ENCODE data around the gene ASZ1.
"Not testable (repeated sequence)": the region's sequence is repeated elsewhere in the genome, so short reads cannot be mapped to it uniquely, and the experiment has no call there.

The ASZ1 gene, protein sequence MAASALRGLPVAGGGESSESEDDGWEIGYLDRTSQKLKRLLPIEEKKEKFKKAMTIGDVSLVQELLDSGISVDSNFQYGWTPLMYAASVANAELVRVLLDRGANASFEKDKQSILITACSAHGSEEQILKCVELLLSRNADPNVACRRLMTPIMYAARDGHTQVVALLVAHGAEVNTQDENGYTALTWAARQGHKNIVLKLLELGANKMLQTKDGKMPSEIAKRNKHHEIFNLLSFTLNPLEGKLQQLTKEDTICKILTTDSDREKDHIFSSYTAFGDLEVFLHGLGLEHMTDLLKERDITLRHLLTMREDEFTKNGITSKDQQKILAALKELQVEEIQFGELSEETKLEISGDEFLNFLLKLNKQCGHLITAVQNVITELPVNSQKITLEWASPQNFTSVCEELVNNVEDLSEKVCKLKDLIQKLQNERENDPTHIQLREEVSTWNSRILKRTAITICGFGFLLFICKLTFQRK

DNA sequence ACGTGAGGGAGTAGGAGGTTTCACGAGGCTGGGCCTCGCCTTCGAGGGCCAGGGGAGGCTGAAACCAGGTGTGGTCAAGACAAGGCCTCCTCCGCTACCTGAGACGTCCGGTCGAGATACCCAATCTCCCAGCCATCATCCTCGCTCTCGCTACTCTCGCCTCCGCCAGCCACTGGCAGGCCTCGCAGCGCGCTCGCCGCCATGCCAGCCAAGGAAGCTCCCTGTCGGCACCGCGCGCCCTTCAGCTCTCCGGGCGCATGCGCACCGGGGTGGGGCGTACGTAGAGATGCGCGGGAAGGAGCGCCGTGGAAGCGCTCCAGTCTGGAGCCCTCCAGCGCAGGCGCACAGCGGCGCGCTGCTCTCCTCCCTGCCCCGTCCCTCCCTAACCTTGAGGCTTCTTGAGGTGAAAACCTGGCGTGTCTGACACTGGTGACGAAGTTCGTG lies at the start of gene ASZ1:
Gene ASZ1 (minus strand): TSS at position 236 of the 444 bp plus-strand sequence. CDS start 33 bp downstream, at position 203.
- DNase-seq = no peak

DNA sequence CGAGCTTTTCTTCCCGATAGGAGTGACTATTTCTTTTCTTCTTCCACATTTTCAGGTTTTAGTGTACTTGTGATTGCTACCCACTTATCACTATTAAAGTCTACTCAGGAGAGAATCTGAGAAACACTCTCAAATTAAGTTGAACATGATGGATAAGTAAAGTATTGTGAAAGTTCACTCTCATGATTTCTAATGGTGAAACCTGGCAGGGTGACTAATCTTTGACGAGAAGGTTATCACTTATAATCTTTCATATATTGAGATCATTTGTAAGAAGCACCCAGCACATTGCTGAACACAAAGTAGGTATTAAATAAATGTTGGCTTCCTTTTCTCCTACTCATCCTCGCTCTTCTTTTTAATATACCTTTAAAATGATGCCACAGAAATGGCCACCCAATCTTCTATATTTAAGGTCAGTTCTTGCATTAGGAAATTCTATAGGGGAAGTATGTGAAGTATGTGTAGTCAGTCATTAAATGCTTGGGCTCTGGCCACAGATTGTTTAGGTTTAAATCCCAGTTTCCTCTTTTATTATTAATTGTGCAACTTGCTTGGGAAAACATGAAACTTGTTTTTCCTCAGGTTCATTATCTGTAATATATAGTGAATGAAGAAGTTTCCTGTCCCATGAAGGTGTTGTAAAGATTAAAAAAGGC lies 49.4 kb upstream of the ASZ1 start:
- DNase-seq = no peak

DNA sequence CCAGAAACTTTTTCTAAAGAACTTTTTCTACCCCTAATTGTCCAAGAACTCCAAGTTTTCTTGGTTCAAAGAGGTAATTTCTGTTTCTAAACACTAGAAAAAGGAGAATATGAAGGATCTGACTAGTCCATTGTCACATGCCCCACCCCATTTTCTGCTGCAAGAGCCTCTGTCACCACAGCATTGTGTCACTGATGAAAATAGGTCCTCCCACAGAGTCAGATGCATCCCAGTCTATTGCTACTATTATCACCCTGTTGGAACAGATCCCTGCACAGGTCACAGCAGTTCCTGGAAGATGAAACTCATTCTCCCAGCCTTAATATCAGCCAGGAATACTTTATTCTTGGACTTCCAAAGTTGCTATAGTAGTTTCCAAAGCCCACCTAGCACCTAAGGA lies 45.0 kb upstream of the ASZ1 start:
- DNase-seq = no peak

DNA sequence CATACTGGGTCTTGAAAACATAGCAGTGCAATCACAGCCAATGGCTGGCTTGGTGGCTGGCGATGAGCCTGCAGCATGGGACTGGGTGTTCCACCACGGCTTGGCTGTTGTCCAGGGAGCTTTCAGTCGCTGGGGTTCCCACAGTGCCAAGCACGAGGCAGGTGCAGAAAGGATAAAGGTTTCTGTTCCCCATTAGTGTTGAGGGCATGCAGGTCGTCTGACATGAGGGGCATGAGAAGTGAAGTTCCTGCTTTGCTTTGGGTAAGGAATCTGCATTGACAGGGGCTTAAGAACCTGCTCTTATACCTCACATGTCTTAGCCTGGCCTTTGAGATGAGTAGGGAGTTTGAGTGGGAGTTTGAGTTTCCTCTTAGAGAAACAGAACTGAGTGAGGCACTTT lies 43.5 kb upstream of the ASZ1 start:
- no peak for DNase-seq

DNA sequence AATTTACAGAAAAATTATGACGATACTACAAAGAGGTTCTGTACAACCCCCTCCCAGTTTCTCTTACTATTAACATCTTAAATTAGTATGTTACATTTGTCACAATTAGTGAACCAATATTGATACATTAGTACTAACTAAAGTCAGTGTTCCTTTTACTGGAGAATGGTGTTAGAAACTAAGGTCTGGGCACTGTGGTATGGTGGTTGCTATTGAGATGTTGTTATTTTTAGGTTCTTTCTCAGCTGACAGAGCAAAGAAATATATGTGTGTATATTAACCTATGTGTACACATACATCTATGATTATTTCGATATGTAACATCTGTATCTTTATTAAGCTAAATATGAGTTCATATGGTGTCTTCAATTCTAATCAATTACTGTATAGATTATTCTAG lies 40.9 kb upstream of the ASZ1 start:
- DNase-seq = no peak

DNA sequence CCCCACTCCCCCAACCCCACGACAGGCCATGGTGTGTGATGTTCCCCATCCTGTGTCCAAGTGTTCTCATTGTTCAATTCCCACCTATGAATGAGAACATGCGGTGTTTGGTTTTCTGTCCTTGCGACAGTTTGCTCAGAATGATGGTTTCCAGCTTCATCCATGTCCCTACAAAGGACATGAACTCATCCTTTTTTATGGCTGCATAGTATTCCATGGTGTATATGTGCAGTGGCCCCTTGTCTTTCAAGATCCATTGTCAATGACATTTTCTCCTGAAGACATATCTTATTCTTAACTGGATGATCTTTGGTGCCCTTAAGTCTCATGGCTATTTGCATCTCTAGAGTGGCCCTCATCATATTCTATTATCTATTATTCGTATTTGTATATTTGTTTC lies 33.5 kb upstream of the ASZ1 start:
- not testable (repeated sequence) for DNase-seq

DNA sequence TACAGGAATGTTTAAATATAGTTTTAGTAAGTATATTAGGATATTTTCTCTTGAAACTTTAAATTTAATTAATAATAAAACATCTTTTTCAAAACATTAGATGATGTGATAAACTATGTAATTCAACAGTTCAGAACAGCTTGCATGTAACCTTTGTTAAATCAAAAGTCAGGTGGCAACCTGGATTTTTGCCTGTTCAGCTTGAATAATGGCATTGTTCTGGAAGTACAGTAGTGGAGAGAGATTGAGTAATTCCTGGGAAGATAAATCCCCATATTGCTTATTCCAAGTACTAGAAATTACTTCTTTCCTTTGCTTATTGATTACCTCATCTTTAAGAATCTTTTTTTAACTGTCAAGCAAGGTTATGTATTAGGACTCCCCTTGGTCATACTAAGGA lies 32.4 kb upstream of the ASZ1 start:
- no peak for DNase-seq

DNA sequence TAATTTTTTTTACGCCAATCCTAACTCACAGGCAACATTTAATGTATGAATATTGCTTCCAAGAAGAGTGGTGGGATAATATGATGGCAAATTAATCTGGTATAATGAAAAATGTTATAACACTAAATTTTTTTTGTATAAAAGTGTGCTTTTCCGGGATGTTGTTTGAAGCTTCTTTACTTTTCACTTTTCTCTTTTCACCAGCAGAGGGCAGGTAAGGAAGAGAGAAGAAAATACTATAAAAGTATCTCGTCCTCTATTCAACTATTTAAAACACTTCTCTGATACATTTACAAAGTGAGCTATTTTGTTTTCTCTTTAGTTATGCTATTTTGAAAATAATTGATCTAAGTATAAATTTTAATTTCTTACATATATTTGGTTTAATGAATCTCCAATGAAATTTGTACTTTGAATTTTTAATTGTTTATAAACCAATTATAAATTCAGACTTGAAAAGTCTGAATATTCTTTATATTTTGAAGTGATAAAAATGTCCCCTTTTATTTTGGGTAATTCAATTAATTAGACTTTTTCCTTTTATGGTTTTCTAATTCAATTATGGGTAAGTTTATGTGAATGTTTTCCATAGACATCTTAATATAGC lies 31.8 kb upstream of the ASZ1 start:
- peak; percentile 84 for DNase-seq

DNA sequence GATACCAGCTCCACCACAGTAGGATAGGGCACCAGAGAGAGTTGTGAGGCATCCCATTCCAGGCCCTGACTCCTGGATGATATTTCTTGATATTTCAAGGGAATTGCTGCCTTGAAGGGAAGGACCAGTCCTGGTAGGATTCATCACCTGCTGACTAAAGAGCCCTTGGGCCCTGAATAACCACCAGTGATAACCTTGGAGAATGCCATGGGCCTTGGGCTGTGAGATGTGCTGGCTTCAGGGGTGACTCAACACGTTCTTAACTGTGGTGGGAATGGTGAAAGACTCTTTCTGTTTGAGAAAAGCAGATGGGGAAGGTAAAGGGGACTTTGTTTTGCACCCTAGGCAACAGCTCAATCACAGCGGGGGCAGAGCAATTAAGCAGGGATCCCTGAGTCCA lies 21.4 kb upstream of the ASZ1 start:
- DNase-seq = no peak

DNA sequence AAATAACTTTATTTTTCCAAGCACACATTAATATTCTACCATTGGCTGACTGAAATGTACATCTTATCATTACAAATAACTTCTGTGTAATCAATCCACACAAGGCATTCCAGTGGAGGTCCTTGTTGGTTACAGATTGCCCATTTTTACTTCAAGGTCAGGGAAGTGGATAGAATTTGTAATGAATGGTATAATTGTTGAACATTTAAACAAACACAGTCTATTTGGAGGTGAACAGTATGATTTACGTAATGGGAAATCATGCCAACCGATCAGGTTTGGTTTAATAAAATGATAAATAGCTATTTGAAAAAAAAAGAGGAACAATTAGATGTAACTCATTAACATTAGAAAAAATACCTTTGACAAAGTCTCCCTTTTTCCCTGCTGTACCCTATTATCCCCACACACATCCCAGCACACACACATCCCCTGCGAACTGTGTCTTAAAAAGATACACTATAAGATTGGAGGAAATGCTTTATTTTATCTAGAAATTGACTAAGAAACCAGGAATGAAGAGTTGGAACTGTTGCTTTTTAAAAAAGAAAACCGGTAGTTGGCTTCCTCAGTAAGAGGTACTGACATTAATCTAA lies 19.0 kb upstream of the ASZ1 start:
- DNase-seq = no peak

DNA sequence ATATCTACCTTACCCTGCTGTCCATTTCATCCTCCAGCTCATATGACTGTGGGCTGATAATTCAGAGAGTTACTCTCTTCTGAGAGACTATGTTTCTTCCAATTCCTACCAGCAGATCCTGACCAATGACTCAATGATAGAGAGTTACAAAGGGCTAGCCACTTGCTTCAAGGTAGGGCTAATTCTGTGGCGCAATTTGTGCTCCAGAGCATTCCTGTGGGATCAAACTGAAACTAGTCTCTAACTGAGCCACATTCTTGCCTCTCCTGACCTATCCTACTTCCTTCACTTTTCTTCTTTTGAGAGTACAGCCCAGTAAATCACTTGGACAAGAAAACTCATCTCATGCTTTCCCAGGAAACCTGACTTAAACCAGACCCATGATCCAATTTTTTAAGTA lies 17.9 kb upstream of the ASZ1 start:
- no peak for DNase-seq

DNA sequence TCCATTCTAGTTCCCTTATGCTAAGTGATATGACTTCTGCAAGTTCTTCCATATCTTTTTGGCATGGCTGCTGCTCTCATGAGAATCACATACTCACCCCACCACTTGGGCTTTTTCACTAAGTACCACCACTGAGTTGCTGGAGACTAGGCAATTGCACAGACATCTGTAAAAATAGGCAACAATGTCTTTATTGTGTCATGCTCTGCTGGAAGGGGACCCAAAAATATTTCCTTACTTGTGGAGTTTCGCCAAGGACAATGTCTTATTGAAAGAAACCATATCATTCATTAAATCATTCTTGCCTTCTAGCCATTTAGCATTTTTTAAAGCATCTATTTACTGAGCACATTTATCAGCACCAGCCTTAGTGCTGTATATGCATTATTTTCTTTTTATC lies 17.4 kb upstream of the ASZ1 start:
- no peak for DNase-seq

DNA sequence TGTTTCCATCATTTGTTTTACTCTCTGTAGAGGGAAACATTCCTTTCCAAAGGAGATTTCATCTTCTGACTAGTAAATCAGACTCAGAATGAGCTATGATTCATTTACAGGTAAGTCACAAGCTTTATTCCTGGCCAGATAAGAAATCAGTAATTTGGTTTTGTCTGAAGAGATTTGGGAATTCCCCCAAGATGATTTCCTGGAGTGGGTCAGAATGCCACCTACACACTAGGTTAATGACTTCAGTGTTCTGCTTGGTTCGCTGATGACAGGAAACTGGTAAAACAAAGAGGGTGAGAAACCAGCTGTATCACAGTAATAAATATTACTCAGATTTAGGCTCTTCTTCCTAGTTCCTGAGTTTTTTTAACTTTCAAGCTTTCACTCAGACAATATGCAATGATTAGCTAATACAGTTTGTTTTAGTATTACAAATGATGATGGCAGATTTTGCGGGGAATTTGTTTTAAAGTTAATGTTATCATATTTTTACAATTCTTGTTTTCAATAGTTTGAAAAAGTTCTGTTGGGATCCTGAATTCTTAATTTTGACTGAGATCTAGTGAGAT lies 8.3 kb upstream of the ASZ1 start:
- DNase-seq = peak; percentile 36

DNA sequence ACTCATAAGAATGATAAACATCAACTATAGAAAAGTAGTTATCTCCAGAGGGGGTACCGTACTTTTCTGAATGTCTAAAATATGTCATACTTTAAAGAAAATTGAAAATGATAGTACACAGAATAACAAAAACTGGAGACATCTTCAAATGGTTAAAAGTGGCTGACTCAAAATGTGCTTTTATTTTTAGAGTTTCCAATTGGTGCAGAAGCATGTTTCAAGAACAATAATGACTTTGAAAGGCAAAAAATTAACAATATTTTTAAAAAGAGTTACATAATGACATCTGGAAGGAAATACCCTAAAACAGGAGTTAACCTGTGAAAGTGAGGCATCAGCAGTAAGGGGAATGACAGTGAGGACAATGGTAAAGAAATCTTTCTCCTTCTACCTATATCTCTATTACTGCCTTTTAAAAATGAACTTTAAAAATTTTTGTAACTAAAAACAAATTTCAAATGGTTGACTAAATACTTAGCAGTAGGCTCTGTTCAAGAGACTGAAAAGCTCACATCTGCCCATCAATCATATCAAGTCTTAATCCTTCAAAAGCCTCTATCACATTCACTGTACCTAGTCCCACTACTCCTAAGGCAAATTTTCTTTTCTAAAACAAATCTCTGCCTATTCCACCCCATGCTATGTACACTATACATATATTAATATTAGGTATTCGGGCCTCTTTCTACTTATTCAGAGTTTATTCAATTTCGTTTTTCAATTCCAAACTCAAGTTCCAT lies 3.0 kb downstream of the ASZ1 start:
- no peak for DNase-seq

DNA sequence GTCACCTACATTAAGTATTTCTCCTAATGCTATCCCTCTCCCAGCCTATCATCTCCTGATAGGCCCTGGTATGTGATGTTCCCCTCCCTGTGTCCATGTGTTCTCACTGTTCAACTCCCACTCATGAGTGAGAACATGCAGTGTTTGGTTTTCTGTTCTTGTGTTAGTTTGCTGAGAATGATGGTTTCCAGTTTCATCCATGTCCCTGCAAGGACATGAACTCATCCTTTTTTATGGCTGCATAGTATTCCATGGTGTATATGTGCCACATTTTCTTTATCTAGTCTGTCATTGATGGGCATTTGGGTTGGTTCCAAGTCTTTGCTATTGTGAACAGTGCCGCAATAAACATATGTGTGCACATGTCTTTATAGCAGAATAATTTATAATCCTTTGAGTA lies 12.7 kb downstream of the ASZ1 start:
- not testable (repeated sequence) for DNase-seq

DNA sequence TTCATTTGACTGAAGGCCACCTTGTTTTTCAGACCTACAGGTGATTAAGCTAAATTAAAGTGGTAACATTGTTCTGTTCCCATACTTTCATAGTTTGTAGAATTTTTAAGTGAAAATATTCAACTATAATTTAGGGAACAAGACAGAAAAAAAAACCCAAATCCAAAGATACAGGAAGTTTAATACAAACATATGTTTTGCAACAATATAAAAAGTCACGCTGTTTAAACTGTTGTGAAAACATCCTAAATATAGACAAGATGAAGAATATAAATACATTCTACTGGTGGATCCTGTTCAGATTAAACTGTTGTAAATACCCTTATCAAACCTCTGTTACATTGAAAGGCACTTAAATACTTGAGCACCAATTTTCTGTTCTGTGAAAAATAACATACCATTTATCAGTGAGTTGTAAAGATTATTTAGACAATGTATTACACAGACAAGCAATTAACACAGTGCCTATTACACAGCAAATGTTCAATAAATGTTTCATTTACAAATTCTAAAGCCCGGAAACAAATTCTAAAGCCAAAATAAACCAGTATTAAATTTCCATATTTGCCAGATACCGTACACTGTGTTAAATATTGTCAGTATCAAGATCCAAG lies 14.2 kb downstream of the ASZ1 start:
- no peak for DNase-seq

DNA sequence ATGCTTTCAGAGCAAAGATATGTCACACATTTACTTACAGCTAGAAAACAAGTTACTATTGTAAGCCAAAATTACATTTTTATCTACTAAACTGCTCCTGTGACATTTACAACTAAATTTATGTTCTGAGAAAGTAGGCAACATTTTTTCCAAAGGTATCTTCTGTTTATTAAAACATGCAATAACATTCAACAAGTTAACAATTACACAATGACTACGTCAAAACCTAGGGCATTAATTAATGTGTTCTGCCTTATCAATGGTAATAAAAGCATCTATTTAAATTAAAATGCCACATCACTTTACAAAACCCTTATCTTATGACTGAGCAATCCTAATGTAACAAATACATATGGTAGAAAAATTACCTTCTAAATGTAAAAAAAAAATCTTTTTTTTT lies 14.9 kb downstream of the ASZ1 start:
- DNase-seq = no peak

DNA sequence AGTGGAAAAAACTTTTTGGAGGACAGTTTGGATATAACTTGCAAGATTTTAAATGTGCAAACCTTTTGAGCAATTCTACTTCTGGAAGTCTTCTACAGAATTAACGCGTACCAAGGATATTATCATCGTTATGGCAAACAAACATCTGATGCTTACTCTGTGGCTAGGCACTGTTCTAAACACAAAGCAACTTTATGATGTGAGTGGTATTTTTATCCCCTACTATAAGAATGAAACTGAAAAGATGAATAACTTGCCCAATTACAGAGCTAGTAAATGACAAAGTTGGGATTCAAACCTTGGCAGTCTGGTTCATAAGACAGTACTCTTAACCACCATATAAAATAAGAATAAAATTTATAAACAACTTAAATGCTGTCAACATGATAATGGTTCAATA lies 15.8 kb downstream of the ASZ1 start:
- no peak for DNase-seq

DNA sequence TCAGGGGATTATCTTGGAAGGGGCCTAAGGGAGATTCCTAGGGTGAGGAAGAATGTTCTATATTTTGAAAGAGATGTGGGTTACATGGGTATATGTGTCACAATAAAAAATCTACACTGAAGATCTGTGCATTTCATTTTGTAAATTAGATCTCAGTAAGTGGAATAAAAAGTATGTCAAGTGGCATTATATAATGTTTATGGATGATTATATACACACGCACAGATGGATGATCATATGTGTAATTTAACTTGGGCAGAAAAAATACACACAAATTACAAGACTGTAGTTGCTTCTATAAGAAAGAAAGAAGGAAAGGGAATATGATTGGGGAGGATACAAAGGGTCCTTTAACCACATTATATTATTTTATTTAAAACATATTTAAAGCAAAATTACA lies 18.5 kb downstream of the ASZ1 start:
- DNase-seq = no peak

DNA sequence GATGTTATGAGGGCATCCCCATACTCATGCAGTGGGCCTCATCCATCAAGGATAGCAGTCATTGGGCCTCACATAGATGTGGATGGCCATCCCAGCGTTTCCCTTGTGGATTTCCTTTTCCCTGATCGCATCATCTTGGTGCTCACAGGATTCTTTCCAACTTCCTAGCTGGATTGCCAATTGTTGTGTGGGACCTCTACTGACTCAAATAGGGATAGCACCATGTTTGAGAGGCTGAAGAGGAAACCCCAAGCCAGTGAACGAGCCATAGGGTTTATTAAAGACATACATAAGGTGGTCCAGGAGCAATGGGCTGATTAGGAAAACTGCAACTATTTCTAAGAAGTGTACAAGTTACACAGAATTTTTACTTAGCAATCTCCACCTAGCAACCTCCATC lies 21.8 kb downstream of the ASZ1 start:
- no peak for DNase-seq

DNA sequence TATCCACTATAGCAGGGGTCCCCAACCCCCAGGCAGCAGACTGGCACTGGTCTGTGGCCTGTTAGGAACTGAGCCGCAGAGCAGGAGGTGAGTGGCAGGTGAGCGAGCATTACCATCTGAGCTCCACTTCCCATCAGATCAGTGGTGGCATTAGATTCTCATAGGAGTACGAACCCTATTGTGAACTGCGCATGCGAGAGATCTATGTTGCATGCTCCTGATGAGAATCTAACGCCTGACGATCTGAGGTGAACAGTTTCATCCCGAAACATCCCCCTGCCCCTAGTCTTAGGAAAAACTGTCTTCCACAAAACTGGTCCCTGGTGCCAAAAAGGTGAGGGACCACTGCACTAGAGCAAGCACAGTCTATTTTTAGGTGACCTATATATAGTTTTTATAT lies 23.6 kb downstream of the ASZ1 start:
- DNase-seq = no peak

DNA sequence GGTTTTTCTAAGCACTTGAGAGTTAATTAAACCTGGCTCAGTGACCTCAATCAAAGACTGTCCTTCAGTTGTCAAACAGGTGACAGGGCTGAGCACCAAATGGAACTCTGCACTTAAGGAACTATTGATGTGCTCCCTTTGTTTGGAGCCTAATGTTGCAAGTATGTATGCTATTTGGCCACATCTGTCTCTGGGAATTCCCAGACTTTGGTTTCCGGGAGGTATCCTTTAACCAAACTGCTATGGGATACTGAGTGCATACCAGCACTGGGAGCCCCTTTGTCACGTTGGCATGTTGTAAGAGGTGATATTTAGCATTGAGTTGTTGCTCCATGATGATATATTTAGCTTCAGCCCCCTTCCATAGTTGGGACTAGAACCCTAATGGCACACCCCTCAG lies 25.2 kb downstream of the ASZ1 start:
- DNase-seq = no peak
